Right cardiac atrium (tissue), 5 donors: ENCODE results near the gene KBTBD8. TPM values are rescaled to one million over a fixed set of nuclear protein-coding genes. Genes with fewer than 3 reads are reported as not detected.

Source experiments
- ATAC-seq, 2 donors: fragments of 200-7000 bp; cut with Tn5 transposase; one replicate each; pipeline versions ENCODE4 v1.8.0 to v1.9.1; 2020; ENCODE audit warnings: moderate library complexity in 2 of 2, mild to moderate bottlenecking in 1 of 2
- DNase-seq, 3 donors: peaks; one replicate each; pipeline ENCODE4 v3.0.0-alpha.2; 2020
- H3K27ac ChIP-seq: one replicate; pipeline ENCODE4 v1.5.1; 2013; ENCODE audit warnings: mild to moderate bottlenecking, low read length, control low read depth, moderate library complexity
- H3K27me3 ChIP-seq: one replicate; pipeline ENCODE4 v1.6.1; 2013; ENCODE audit not compliant: control insufficient read depth, insufficient read depth
- H3K4me1 ChIP-seq: one replicate; pipeline ENCODE4 v1.6.1; 2013; ENCODE audit warnings: low read length; ENCODE audit not compliant: control insufficient read depth, insufficient read depth
- H3K4me3 ChIP-seq: one replicate; pipeline ENCODE4 v1.5.1; 2013; ENCODE audit warnings: low read length, control low read depth
- H3K9me3 ChIP-seq: one replicate; pipeline ENCODE4 v1.6.1; 2013; ENCODE audit warnings: low read length; ENCODE audit not compliant: control insufficient read depth
- WGBS: extraction: QIAGEN DNeasy Blood & Tissue Kit; methylation state at CpG from one replicate; pipeline ENCODE4 v1.1.7; 2013; 5-methylcytosine and 5-hydroxymethylcytosine counted together
- intact Hi-C, 4 donors: fragments of 100-400 bp; cut with DNase I; formaldehyde crosslinking; loops; one replicate each; pipeline versions ENCODE4 v1.11.0 to v1.14.0; 2022 to 2023
- polyA plus RNA-seq: library from polyadenylated mRNA; stranded (reverse); fragments of 200-250 nt; gene quantifications from one replicate; pipeline ENCODE4 v1.2.3, GENCODE V29; 2013
- total RNA-seq, 4 donors: library from RNA; stranded (reverse); fragmentation: NEBNext Ultra II Directional; extraction: Animal tissue kit (Norgen Biotek cat#: 25700); gene quantifications; one replicate each; pipeline ENCODE4 v1.2.1, GENCODE V29; 2021
- donor health status: healthy with polysubstance abuse.
- donor health status: DM: no; HTN: yes; CAD: no.
- donor health status: DM: no; HTN: no; CAD: no.
- donor health status: DM: no; HTN: yes; CAD: no; lungs with severe emphysema.
- donor health status: DM: yes; HTN: yes; CAD: no.

The KBTBD8 gene
- total and polyA plus RNA-seq, 5 donors, result 2.0 to 7.1 (median 5.6) TPM

GRCh38 chr3:67015702-67016484, 17.8 kb downstream of the KBTBD8 start:
- peaks cover 7% of the 10 kb centered on the region for H3K4me1 ChIP-seq
- H3K27ac ChIP-seq, result peak overlapping the region; percentile 28
- H3K4me3 ChIP-seq, result no peak overlapping the region
- no peaks in the 10 kb centered on the region for H3K27me3 ChIP-seq
- intact Hi-C loops, result no loop called here
- H3K9me3 ChIP-seq, result no peaks in the 10 kb centered on the region
- ATAC-seq, result peak; percentile 41 to 67
- WGBS, result 47% methylated on average over 8 of the region's 8 CpGs
- DNase-seq, result no peak

DNA sequence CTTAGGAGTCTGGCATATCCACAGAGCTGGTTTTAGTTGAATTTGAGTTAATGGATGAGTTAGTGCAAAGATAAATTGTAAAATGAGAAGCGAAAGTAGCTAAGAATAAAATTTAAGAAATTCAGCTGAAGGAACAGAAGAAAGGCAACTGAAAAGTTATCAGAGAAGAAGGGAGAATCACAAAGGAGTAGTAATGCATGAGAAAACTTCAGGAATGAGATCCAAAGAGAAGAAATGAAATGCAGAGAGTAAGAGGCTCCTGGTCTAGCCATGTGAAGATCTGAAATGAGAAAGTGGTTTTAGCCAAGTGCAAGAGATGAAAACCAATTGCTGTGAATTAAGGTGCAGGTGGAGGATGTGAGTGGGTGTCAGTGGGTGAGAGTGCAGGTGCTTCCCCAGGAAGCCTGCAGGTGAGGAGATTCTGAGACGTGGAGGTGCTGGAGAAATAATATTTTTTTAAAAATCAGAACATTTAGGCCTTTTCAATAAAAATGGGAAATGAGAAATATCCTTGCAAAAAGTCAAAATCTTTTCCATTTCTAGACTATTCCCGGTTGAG, 18.5 kb downstream of the KBTBD8 start:
- ATAC-seq (no peak), DNase-seq (no peak)
- no peak overlapping the region for H3K4me3 ChIP-seq
- WGBS, result 72% methylated on average over 3 of the region's 3 CpGs
- H3K4me1 ChIP-seq, result peaks cover 7% of the 10 kb centered on the region
- no peaks in the 10 kb centered on the region for H3K27me3 ChIP-seq
- intact Hi-C loops, result no loop called here
- H3K9me3 ChIP-seq, result no peaks in the 10 kb centered on the region
- H3K27ac ChIP-seq, result peak overlapping the region; percentile 64

GRCh38 chr3:67017211-67017610, 19.1 kb downstream of the KBTBD8 start:
- H3K27ac ChIP-seq, result no peak overlapping the region
- H3K27me3 ChIP-seq, result no peaks in the 10 kb centered on the region
- no peak overlapping the region for H3K4me3 ChIP-seq
- H3K4me1 ChIP-seq, result peaks cover 7% of the 10 kb centered on the region
- ATAC-seq (peak in 1 of 2 donors; percentile 37), DNase-seq (no peak)
- intact Hi-C loops, result no loop called here
- no peaks in the 10 kb centered on the region for H3K9me3 ChIP-seq
- 18% methylated on average over 1 of the region's 1 CpG for WGBS

GRCh38 chr3:67018105-67018788, 20.1 kb downstream of the KBTBD8 start:
- H3K4me1 ChIP-seq, result peaks cover 7% of the 10 kb centered on the region
- H3K4me3 ChIP-seq, result no peak overlapping the region
- H3K9me3 ChIP-seq, result no peaks in the 10 kb centered on the region
- peak; percentile 58 to 83 (median 76) for DNase-seq
- intact Hi-C loops, result no loop called here
- ATAC-seq, result peak; percentile 86 to 92
- no peaks in the 10 kb centered on the region for H3K27me3 ChIP-seq
- H3K27ac ChIP-seq, result peak overlapping the region; percentile 75
- WGBS, result 10% methylated on average over 12 of the region's 12 CpGs

GRCh38 chr3:67018789-67019526, 20.9 kb downstream of the KBTBD8 start:
- Histone ChIP-seq H3K27ac (peak overlapping the region; percentile 75), H3K27me3 (no peaks in the 10 kb centered on the region), H3K4me3 (no peak overlapping the region), H3K4me1 (peaks cover 7% of the 10 kb centered on the region), H3K9me3 (no peaks in the 10 kb centered on the region)
- WGBS, result 84% methylated on average over 13 of the region's 13 CpGs
- ATAC-seq (no peak), DNase-seq (no peak)
- intact Hi-C loops, result no loop called here

- DNase-seq, result no peak
- intact Hi-C loops, result no loop called here
- Histone ChIP-seq H3K4me3 (no peak overlapping the region), H3K9me3 (no peaks in the 10 kb centered on the region), H3K27me3 (no peaks in the 10 kb centered on the region), H3K4me1 (no peaks in the 10 kb centered on the region), H3K27ac (no peak overlapping the region)
- no peak for ATAC-seq
- WGBS, result 69% methylated on average over 5 of the region's 5 CpGs
Observed at GRCh38 chr3:67028001-67028784, 30.1 kb downstream of the KBTBD8 start.

DNA sequence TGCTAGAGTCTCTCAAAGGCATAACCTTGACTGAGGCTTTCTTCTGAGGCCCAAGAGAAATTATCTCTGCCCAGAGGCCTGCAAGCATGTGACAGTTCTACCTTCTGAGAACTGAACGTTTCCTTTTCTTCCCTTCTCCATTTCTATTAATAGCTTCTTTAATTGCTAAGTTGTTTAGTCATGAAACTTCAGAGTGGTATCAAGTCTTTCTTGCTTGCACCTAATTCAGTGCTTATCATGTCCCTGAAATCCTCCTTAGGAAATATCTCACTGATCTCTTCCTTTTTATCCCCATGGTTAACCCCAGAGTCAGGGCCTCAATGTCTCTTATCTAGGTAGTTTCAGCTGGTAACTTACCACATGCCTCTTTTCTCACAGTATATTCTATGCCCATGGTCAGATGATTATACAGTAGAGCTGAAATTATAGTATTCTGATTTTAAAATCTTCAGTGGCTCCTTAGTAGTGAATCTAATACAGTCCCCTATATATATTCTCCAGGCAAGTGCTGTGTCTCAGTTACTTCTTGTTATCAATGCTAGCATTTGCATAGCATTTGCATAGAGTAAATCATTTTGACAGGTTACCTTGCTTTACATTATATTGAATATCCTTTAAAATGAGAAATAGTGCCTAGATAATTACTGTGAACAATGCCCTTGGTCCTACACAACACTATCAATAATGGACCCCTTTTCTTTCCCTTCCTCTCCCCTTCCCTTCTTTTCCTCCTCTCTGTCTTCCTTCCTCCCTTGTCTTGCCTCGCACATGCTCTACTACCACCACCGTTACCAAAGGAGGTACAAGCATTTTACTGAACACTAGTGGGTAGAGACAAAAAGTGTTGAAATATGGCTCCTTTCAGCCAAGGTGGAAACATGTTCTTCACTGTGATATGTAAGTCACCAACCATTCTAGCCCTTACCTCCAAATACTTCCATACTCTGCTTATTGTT, 33.0 kb downstream of the KBTBD8 start:
- Histone ChIP-seq H3K27me3 (no peaks in the 10 kb centered on the region), H3K4me3 (no peak overlapping the region), H3K27ac (no peak overlapping the region), H3K4me1 (no peaks in the 10 kb centered on the region), H3K9me3 (no peaks in the 10 kb centered on the region)
- intact Hi-C loops, result loop anchor here in 2 of 4 donors (10.0 kb wide), 1 partner anchor 46 kb away; no protein-coding TSS in a partner anchor
- 41% methylated on average over 3 of the region's 3 CpGs for WGBS
- no peak for ATAC-seq
- DNase-seq, result no peak

GRCh38 chr3:67031986-67032385, 33.9 kb downstream of the KBTBD8 start:
- no peaks in the 10 kb centered on the region for H3K27me3 ChIP-seq
- ATAC-seq, result no peak
- no peaks in the 10 kb centered on the region for H3K9me3 ChIP-seq
- WGBS, result 41% methylated on average over 1 of the region's 1 CpG
- no peak overlapping the region for H3K27ac ChIP-seq
- no peak for DNase-seq
- intact Hi-C loops, result loop anchor here in 2 of 4 donors (10.0 kb wide), 1 partner anchor 47 kb away; no protein-coding TSS in a partner anchor
- no peak overlapping the region for H3K4me3 ChIP-seq
- H3K4me1 ChIP-seq, result no peaks in the 10 kb centered on the region

GRCh38 chr3:67033079-67033478, 35.0 kb downstream of the KBTBD8 start:
- Histone ChIP-seq H3K27me3 (no peaks in the 10 kb centered on the region), H3K9me3 (no peaks in the 10 kb centered on the region), H3K4me1 (no peaks in the 10 kb centered on the region), H3K27ac (no peak overlapping the region), H3K4me3 (no peak overlapping the region)
- 67% methylated on average over 2 of the region's 2 CpGs for WGBS
- ATAC-seq, result no peak
- no peak for DNase-seq
- intact Hi-C loops, result loop anchor here in 2 of 4 donors (10.0 kb wide), 1 partner anchor 48 kb away; no protein-coding TSS in a partner anchor
